Stimulated activated CD8-positive, alpha-beta memory T cell treated with anti-CD3 and anti-CD28 coated beads, Interleukin-15, amount 100 ng/mL, for 4 hours (primary cell): Measurements from ENCODE around the gene NOTCH2NLA.
"Not testable (repeated sequence)": the region's sequence is repeated elsewhere in the genome, so short reads cannot be mapped to it uniquely, and the experiment has no call there.

Experiments used
- DNase-seq, 2 donors: peaks; one replicate each; pipeline ENCODE4 v3.0.0-alpha.2; 2020; ENCODE audit warnings: low read depth in 2 of 2

NOTCH2NLA gene

DNA sequence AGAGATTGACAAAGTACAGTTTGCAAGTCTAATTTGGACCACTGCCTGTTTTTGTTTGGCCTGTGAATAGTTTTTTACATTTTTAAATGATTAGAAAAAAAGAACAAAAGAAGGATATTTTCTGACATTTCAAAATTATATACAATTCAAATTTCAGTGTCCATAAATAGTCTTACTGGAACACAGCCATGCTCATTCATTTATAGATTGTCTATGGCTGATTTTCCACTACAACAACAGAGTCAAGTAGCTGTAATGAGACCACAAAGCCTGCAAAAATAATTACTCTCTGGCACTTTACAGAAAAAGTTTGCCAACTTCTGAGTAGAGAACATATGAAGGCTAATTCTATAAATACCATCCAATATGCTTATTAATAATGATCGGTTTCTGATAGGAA lies 61.1 kb downstream of the NOTCH2NLA start:
- DNase-seq: not testable (repeated sequence)

DNA sequence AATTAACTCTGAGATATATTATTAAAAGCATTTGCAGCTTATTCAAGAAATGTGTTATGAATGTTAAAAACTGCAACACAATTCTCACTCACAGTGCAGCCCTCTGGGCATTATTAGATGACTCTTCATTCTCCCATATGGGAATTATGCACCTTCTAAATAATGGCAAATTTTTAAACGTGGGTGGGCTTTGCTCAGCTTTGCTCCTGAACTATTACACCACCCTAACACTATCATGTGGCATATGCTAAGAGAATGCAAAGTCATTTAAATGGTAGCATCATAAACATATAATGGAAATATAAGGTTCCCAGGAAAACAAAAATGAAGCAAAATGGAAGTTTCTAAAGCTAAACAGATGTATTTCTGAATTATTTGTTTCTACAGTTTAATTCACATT lies 61.5 kb downstream of the NOTCH2NLA start:
- DNase-seq: not testable (repeated sequence)

DNA sequence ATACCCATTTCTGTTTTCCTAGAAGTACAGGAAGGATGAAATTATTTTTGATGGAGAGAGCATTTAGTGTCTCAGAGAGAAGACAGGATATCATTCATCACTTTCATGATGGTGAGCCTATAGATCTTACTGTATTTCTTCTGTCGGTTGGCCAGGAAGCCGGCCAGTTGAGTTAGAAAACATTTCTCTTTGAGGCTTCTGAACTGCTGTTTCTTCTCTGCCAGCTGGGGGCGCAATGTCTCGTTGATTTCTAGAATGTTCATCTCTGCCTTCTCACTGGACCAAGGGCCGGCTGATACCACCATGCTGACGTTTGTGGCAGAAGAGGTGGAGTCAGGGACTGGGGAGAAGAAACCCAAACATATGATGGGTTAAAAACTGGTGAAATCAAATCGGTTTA lies 84.4 kb downstream of the NOTCH2NLA start, which contains the start of gene NBPF10:
NBPF10 (minus strand) TSS at position 340 of the 400 bp plus-strand sequence; CDS start at position 305, 35 bp downstream.
- DNase-seq: not testable (repeated sequence)
